Breast epithelium (tissue), 3 donors: ENCODE measurements around the gene ASS1.

Source experiments
- POLR2A ChIP-seq: fragments of 450-650 bp; IDR thresholded peaks from one replicate; pipeline ENCODE4 v1.6.1; 2016; ENCODE audit warnings: antibody characterized with exemption, mild to moderate bottlenecking, moderate library complexity
- POLR2AphosphoS5 ChIP-seq, 3 donors: sonication (generic); formaldehyde crosslinking; IDR thresholded peaks; one replicate each; pipeline ENCODE4 v1.6.1; 2017; ENCODE audit warnings: antibody characterized with exemption in 3 of 3

GRCh38 chr9:130402243-130402642 lies 42.5 kb upstream of the ASS1 start:
- TF ChIP-seq POLR2AphosphoS5 (IDR thresholded peaks at IDR 0.05) (no peak), POLR2A (no peak)
